Measurements from ENCODE around the gene DFFA.

DNA sequence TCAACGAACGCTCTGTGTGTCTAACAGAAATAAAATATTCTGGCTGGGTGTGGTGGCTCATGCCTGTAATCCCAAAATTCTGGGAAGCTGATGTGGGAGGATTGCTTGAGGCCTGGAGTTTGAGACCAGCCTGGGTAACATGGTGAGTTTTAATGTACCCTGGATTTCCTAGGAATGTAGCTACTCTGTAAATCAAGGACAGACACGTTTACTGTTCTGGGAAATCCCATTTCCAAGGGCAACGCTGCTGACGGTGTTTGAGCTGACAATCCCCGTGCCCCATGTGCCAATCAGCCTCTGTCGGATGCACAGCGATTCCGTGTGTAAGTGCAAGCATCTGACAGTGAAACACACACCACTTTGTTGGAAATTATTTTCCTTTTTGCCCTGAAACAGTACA is 14.5 kb downstream of the DFFA start:
- TF ChIP-seq EP300 (IDR thresholded peaks at IDR 0.05; ENCODE audit: low read depth) (no peak), CTCF (IDR thresholded peaks at IDR 0.05) (no peak), POLR2A (IDR thresholded peaks at IDR 0.05) (no peak)
